PC-9 (cell line): ENCODE measurements around the gene YES1.

Source experiments
- EZH2 ChIP-seq: fragments of 200-600 bp; sonication (generic); IDR thresholded peaks from 2 replicates; pipeline ENCODE4 v1.8.0; 2017; ENCODE audit warnings: antibody characterized with exemption, low read depth
- TF ChIP-seq, protein P1 (sequence below): fragments of 200-600 bp; sonication (generic); conservative IDR thresholded peaks from 2 replicates; pipeline ENCODE4 v1.6.1; 2017; ENCODE audit warnings: mixed run types, antibody characterized with exemption, mild to moderate bottlenecking, moderate library complexity

DNA sequence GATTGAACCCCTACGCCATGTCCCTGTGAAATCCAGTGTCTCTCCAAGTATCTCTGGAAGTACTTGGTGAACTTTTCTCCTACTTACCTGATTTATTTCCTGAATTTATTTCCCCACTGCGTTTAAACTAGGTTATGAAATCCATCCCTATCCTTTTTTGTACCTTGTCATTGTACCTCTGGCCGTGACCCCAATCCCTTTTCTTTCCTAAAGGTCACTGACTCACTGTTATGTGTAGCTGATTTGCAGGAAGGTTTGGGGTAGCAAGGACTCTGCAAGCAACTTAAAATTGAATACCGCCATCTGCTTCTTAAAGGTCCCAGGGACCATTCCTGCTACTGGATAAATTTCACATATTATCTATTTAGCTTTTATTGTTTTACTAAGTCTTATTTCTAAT is 95.0 kb downstream of the YES1 start:
- TF ChIP-seq, protein P1, sequence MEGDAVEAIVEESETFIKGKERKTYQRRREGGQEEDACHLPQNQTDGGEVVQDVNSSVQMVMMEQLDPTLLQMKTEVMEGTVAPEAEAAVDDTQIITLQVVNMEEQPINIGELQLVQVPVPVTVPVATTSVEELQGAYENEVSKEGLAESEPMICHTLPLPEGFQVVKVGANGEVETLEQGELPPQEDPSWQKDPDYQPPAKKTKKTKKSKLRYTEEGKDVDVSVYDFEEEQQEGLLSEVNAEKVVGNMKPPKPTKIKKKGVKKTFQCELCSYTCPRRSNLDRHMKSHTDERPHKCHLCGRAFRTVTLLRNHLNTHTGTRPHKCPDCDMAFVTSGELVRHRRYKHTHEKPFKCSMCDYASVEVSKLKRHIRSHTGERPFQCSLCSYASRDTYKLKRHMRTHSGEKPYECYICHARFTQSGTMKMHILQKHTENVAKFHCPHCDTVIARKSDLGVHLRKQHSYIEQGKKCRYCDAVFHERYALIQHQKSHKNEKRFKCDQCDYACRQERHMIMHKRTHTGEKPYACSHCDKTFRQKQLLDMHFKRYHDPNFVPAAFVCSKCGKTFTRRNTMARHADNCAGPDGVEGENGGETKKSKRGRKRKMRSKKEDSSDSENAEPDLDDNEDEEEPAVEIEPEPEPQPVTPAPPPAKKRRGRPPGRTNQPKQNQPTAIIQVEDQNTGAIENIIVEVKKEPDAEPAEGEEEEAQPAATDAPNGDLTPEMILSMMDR, result no peak
- TF ChIP-seq EZH2, result no peak
